ENCODE data around the gene CDC37L1.
"Not testable (repeated sequence)": the region's sequence is repeated elsewhere in the genome, so short reads cannot be mapped to it uniquely, and the experiment has no call there.

GRCh38 chr9:4656196-4656595, 23.2 kb upstream of the CDC37L1 start:
- not testable (repeated sequence) for TF ChIP-seq POLR2A (IDR thresholded peaks at IDR 0.05); EP300 (IDR thresholded peaks at IDR 0.05; ENCODE audit: low read depth); CTCF (IDR thresholded peaks at IDR 0.05); POLR2AphosphoS5 (IDR thresholded peaks at IDR 0.05)

Data from transverse colon (tissue), 4 donors.